Measurements from ENCODE around the gene HAND1. TPM values are rescaled to one million over a fixed set of nuclear protein-coding genes. Genes with fewer than 3 reads are reported as not detected.

HAND1 gene
- total RNA-seq, 1 experiment from 2014 or later = not detected

GRCh38 chr5:154483654-154484392 lies 5.8 kb upstream of the HAND1 start:
- H3K27me3 Mint-ChIP-seq (ENCODE audit: insufficient read depth, unreplicated experiment) = peaks cover 100% of the 10 kb centered on the region
- no TSS peak for BruUV-seq (replicated peaks)
- H3K4me3 Mint-ChIP-seq (ENCODE audit: unreplicated experiment) = no peak overlapping the region
- no peak for TF ChIP-seq CTCF (IDR thresholded peaks at IDR 0.05; ENCODE audit: unreplicated experiment)
- ChIA-PET POLR2A (no interaction called here), CTCF (interaction anchor here (0.8 to 4.9 kb wide), 10 partner anchors 10 to 127 kb away, joined by 3 to 35 read pairs (median 4); no protein-coding TSS in a partner anchor)
- intact Hi-C loops (cut with micrococcal nuclease) = no loop called here
- no peaks in the 10 kb centered on the region for H3K36me3 Mint-ChIP-seq (ENCODE audit: insufficient read depth, unreplicated experiment)
- H3K9me3 Mint-ChIP-seq (ENCODE audit: unreplicated experiment) = no peaks in the 10 kb centered on the region
- DNase-seq (ENCODE audit: unreplicated experiment) = no peak
- H3K27ac Mint-ChIP-seq (ENCODE audit: low read depth, unreplicated experiment) = no peak overlapping the region
- H3K4me1 Mint-ChIP-seq (ENCODE audit: insufficient read depth, unreplicated experiment) = peaks cover 4% of the 10 kb centered on the region

GRCh38 chr5:154482528-154483449 lies 4.8 kb upstream of the HAND1 start:
- ChIA-PET CTCF (interaction anchor here (0.6 to 4.9 kb wide), 9 partner anchors 9 to 546 kb away, joined by 3 to 35 read pairs (median 4); no protein-coding TSS in a partner anchor), POLR2A (interaction anchor here (0.7 kb wide), 2 partner anchors 9 to 28 kb away, joined by 3 read pairs; no protein-coding TSS in a partner anchor)
- intact Hi-C loops (cut with micrococcal nuclease) = no loop called here
- Mint-ChIP-seq H3K4me3 (ENCODE audit: unreplicated experiment) (no peak overlapping the region), H3K36me3 (ENCODE audit: insufficient read depth, unreplicated experiment) (no peaks in the 10 kb centered on the region), H3K27me3 (ENCODE audit: insufficient read depth, unreplicated experiment) (peaks cover 90% of the 10 kb centered on the region), H3K9me3 (ENCODE audit: unreplicated experiment) (no peaks in the 10 kb centered on the region), H3K27ac (ENCODE audit: low read depth, unreplicated experiment) (no peak overlapping the region), H3K4me1 (ENCODE audit: insufficient read depth, unreplicated experiment) (peaks cover 4% of the 10 kb centered on the region)
- BruUV-seq (replicated peaks) = no TSS peak
- DNase-seq (ENCODE audit: unreplicated experiment) = no peak
- TF ChIP-seq CTCF (IDR thresholded peaks at IDR 0.05; ENCODE audit: unreplicated experiment) = no peak

DNA sequence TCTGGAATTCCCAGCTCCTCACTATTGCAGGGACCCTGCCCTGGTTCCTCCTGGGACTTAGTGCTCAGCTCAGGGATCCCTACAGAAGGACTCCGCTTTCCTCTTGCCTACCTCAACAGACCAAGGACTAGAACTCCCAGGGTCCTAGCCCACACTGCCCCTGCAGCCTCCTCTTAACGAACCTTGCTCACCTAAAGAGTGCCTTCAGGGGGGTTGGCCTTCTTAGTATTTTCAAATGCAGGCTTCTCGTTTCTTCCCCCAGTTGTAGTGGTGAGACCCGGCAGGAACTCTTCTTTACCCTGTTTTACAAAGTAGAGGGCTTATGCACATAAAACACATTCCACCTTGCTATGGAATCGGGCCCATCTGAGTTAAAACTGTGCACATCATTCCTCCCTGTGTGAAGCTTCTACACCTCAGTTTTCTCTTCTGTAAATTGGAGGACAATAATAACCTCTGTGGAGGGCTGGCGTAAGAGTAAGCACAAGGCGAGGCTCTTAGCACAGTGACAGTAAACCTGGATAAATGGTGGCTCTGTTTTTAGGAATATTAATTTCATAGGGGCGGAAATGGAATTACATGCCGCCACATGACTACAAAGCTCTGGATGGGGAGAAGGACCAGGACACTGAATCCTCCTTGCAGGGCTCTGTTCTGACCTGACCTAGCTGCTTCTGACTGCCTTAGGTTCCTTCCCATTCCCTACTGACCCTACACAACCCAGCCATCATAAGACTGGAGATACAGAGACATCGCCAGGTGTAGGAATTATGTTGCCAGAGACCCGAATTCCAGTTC lies 3.8 kb upstream of the HAND1 start:
- BruUV-seq (replicated peaks) = no TSS peak
- DNase-seq (ENCODE audit: unreplicated experiment) = no peak
- peaks cover 4% of the 10 kb centered on the region for H3K4me1 Mint-ChIP-seq (ENCODE audit: insufficient read depth, unreplicated experiment)
- no peaks in the 10 kb centered on the region for H3K9me3 Mint-ChIP-seq (ENCODE audit: unreplicated experiment)
- H3K27me3 Mint-ChIP-seq (ENCODE audit: insufficient read depth, unreplicated experiment) = peaks cover 90% of the 10 kb centered on the region
- H3K36me3 Mint-ChIP-seq (ENCODE audit: insufficient read depth, unreplicated experiment) = no peaks in the 10 kb centered on the region
- TF ChIP-seq CTCF (IDR thresholded peaks at IDR 0.05; ENCODE audit: unreplicated experiment) = no peak
- CTCF ChIA-PET = interaction anchor here (0.6 to 2.5 kb wide), 6 partner anchors 14 to 420 kb away, joined by 3 to 11 read pairs (median 4); no protein-coding TSS in a partner anchor
- POLR2A ChIA-PET = interaction anchor here (0.7 kb wide), 2 partner anchors 10 to 29 kb away, joined by 3 read pairs; no protein-coding TSS in a partner anchor
- no peak overlapping the region for H3K27ac Mint-ChIP-seq (ENCODE audit: low read depth, unreplicated experiment)
- H3K4me3 Mint-ChIP-seq (ENCODE audit: unreplicated experiment) = no peak overlapping the region
- intact Hi-C loops (cut with micrococcal nuclease) = no loop called here

All from MCF 10A (cell line).